MG63 (cell line): ENCODE results near the gene CDK5R1. TPM values are rescaled to one million over a fixed set of nuclear protein-coding genes. Genes with fewer than 3 reads are reported as not detected.
"Not testable (repeated sequence)": the region's sequence is repeated elsewhere in the genome, so short reads cannot be mapped to it uniquely, and the experiment has no call there.

Experiments
- DNase-seq: peaks from one replicate; pipeline ENCODE4 v3.0.0-alpha.2; 2020
- H3K27me3 ChIP-seq: fragments of 250-450 bp; sonication (Bioruptor Pico); 2 replicates; pipeline ENCODE4 v1.5.1; 2020; ENCODE audit warnings: mild to moderate bottlenecking, moderate library complexity
- H3K36me3 ChIP-seq: fragments of 250-450 bp; sonication (Bioruptor Pico); 2 replicates; pipeline ENCODE4 v1.5.1; 2020; ENCODE audit warnings: mild to moderate bottlenecking, moderate library complexity
- H3K4me3 ChIP-seq: fragments of 250-450 bp; sonication (Bioruptor Pico); 2 replicates; pipeline ENCODE4 v1.5.1; 2020; ENCODE audit warnings: mild to moderate bottlenecking, moderate library complexity
- H3K9me3 ChIP-seq: fragments of 250-450 bp; sonication (Bioruptor Pico); 2 replicates; pipeline ENCODE4 v1.5.1; 2020; ENCODE audit warnings: mild to moderate bottlenecking, moderate library complexity
- total RNA-seq: library from RNA; depleted of rRNA; stranded (reverse); fragments of >200 nt; shearing (Covaris generic); gene quantifications from 2 replicates; pipeline ENCODE4 v1.2.3, GENCODE V29; 2014; ENCODE audit warnings: low replicate concordance; rRNA removed

The CDK5R1 gene
- total RNA-seq = 0.49 and 0.72 TPM in 2 replicates

- DNase-seq = peak; percentile 75
- Histone ChIP-seq H3K9me3 (no peaks in the 10 kb centered on the region), H3K27me3 (no peaks in the 10 kb centered on the region), H3K36me3 (peaks cover 37% of the 10 kb centered on the region), H3K4me3 (peak within 1 kb of the TSS; percentile 48)
These were observed at the start of gene CDK5R1 for GRCh38 chr17:32486701-32487472. CDK5R1 (plus strand) TSS chr17:32486993; CDS start chr17:32487621, 628 bp downstream.

GRCh38 chr17:32440722-32441121 is 46.1 kb upstream of the CDK5R1 start:
- H3K27me3 ChIP-seq = peaks cover 3% of the 10 kb centered on the region; the same call in 1 of the 2 replicates
- no peak overlapping the region for H3K4me3 ChIP-seq
- DNase-seq = no peak
- H3K9me3 ChIP-seq = no peaks in the 10 kb centered on the region; the same call in none of the 2 replicates
- H3K36me3 ChIP-seq = peaks cover 11% of the 10 kb centered on the region

- DNase-seq = no peak
- Histone ChIP-seq H3K27me3 (peaks cover 3% of the 10 kb centered on the region; the same call in 1 of the 2 replicates), H3K4me3 (no peak overlapping the region), H3K36me3 (peaks cover 23% of the 10 kb centered on the region), H3K9me3 (no peaks in the 10 kb centered on the region; the same call in 1 of the 2 replicates)
These were observed 44.9 kb upstream of the CDK5R1 start for GRCh38 chr17:32441886-32442285.

- DNase-seq = no peak
- Histone ChIP-seq H3K9me3 (no peaks in the 10 kb centered on the region; the same call in 1 of the 2 replicates), H3K27me3 (peaks cover 3% of the 10 kb centered on the region; the same call in 1 of the 2 replicates)
These were observed 42.9 kb upstream of the CDK5R1 start for GRCh38 chr17:32443827-32444300.

GRCh38 chr17:32444301-32445073 is 42.3 kb upstream of the CDK5R1 start, which contains the start of gene PSMD11:
PSMD11 (plus strand) TSS chr17:32444510; CDS start chr17:32444524, 14 bp downstream.
- peaks cover 3% of the 10 kb centered on the region; the same call in 1 of the 2 replicates for H3K27me3 ChIP-seq
- DNase-seq = peak; percentile 99

More at GRCh38 chr17:32443827-32444300, 42.9 kb upstream of the CDK5R1 start:
- Histone ChIP-seq H3K36me3 (peaks cover 41% of the 10 kb centered on the region), H3K4me3 (peak overlapping the region; percentile 92)

GRCh38 chr17:32445074-32445415 is 41.7 kb upstream of the CDK5R1 start:
- Histone ChIP-seq H3K27me3 (peaks cover 3% of the 10 kb centered on the region; the same call in 1 of the 2 replicates), H3K4me3 (peak overlapping the region; percentile 92), H3K36me3 (peaks cover 51% of the 10 kb centered on the region), H3K9me3 (no peaks in the 10 kb centered on the region; the same call in 1 of the 2 replicates)
- DNase-seq = peak; percentile 71

More at GRCh38 chr17:32444301-32445073, 42.3 kb upstream of the CDK5R1 start, which contains the start of gene PSMD11:
- Histone ChIP-seq H3K4me3 (peak within 1 kb of the TSS; percentile 92), H3K36me3 (peaks cover 47% of the 10 kb centered on the region), H3K9me3 (no peaks in the 10 kb centered on the region; the same call in 1 of the 2 replicates)

- DNase-seq = no peak
- peaks cover 53% of the 10 kb centered on the region for H3K36me3 ChIP-seq
- H3K27me3 ChIP-seq = peaks cover 3% of the 10 kb centered on the region; the same call in 1 of the 2 replicates
- H3K9me3 ChIP-seq = no peaks in the 10 kb centered on the region; the same call in 1 of the 2 replicates
- peak overlapping the region; percentile 92 for H3K4me3 ChIP-seq
These were observed 41.3 kb upstream of the CDK5R1 start for GRCh38 chr17:32445497-32445896.

- H3K36me3 ChIP-seq = peaks cover 58% of the 10 kb centered on the region
- H3K4me3 ChIP-seq = peak overlapping the region; percentile 92
These were observed 40.8 kb upstream of the CDK5R1 start for GRCh38 chr17:32445971-32446370.

GRCh38 chr17:32446949-32447348 is 39.8 kb upstream of the CDK5R1 start:
- H3K4me3 ChIP-seq = 0 out of 2 replicates have a peak overlapping the region, but pooled peaks have one; percentile 1
- peaks cover 68% of the 10 kb centered on the region for H3K36me3 ChIP-seq

More at GRCh38 chr17:32445971-32446370, 40.8 kb upstream of the CDK5R1 start:
- H3K27me3 ChIP-seq = peaks cover 3% of the 10 kb centered on the region; the same call in 1 of the 2 replicates
- no peaks in the 10 kb centered on the region; the same call in 1 of the 2 replicates for H3K9me3 ChIP-seq
- no peak for DNase-seq

GRCh38 chr17:32449963-32450362 is 36.8 kb upstream of the CDK5R1 start:
- Histone ChIP-seq H3K27me3 (no peaks in the 10 kb centered on the region), H3K36me3 (peaks cover 92% of the 10 kb centered on the region), H3K9me3 (no peaks in the 10 kb centered on the region), H3K4me3 (no peak overlapping the region)
- no peak for DNase-seq

More at GRCh38 chr17:32446949-32447348, 39.8 kb upstream of the CDK5R1 start:
- Histone ChIP-seq H3K27me3 (peaks cover 3% of the 10 kb centered on the region; the same call in 1 of the 2 replicates), H3K9me3 (no peaks in the 10 kb centered on the region; the same call in 1 of the 2 replicates)
- DNase-seq = no peak

GRCh38 chr17:32450379-32450778 is 36.4 kb upstream of the CDK5R1 start:
- H3K36me3 ChIP-seq = peaks cover 94% of the 10 kb centered on the region
- not testable (repeated sequence) for H3K9me3 ChIP-seq, DNase-seq, H3K4me3 ChIP-seq, H3K27me3 ChIP-seq

GRCh38 chr17:32451879-32452278 is 34.9 kb upstream of the CDK5R1 start:
- Histone ChIP-seq H3K27me3 (no peaks in the 10 kb centered on the region), H3K4me3 (no peak overlapping the region), H3K9me3 (no peaks in the 10 kb centered on the region), H3K36me3 (peaks cover 93% of the 10 kb centered on the region)
- no peak for DNase-seq

GRCh38 chr17:32452281-32452680 is 34.5 kb upstream of the CDK5R1 start:
- H3K4me3 ChIP-seq = no peak overlapping the region
- no peak for DNase-seq
- no peaks in the 10 kb centered on the region for H3K9me3 ChIP-seq
- no peaks in the 10 kb centered on the region for H3K27me3 ChIP-seq
- H3K36me3 ChIP-seq = peaks cover 93% of the 10 kb centered on the region

- H3K36me3 ChIP-seq = peaks cover 95% of the 10 kb centered on the region
These were observed 33.4 kb upstream of the CDK5R1 start for GRCh38 chr17:32453370-32453769.

GRCh38 chr17:32458371-32458770 is 28.4 kb upstream of the CDK5R1 start:
- H3K9me3 ChIP-seq = no peaks in the 10 kb centered on the region
- H3K36me3 ChIP-seq = peaks cover 92% of the 10 kb centered on the region

More at GRCh38 chr17:32453370-32453769, 33.4 kb upstream of the CDK5R1 start:
- H3K9me3 ChIP-seq = no peaks in the 10 kb centered on the region
- H3K4me3 ChIP-seq = no peak overlapping the region
- H3K27me3 ChIP-seq = no peaks in the 10 kb centered on the region
- DNase-seq = no peak

GRCh38 chr17:32460054-32460453 is 26.7 kb upstream of the CDK5R1 start:
- H3K4me3 ChIP-seq = no peak overlapping the region
- DNase-seq = no peak
- H3K27me3 ChIP-seq = no peaks in the 10 kb centered on the region
- peaks cover 91% of the 10 kb centered on the region for H3K36me3 ChIP-seq
- H3K9me3 ChIP-seq = no peaks in the 10 kb centered on the region

More at GRCh38 chr17:32458371-32458770, 28.4 kb upstream of the CDK5R1 start:
- DNase-seq = no peak
- Histone ChIP-seq H3K27me3 (no peaks in the 10 kb centered on the region), H3K4me3 (no peak overlapping the region)
